Liver (tissue), 3 donors: ENCODE results near the gene ARL6IP4.

Source experiments
- JUND ChIP-seq, 2 donors: IDR thresholded peaks; 2 replicates each; pipeline ENCODE4 v1.6.1; 2016; ENCODE audit warnings: antibody characterized with exemption in 2 of 2
- MAX ChIP-seq: IDR thresholded peaks from 2 replicates; pipeline ENCODE4 v1.6.1; 2016; ENCODE audit warnings: antibody characterized with exemption
- NR2F2 ChIP-seq: IDR thresholded peaks from 2 replicates; pipeline ENCODE4 v1.6.1; 2016; ENCODE audit warnings: antibody characterized with exemption
- RXRA ChIP-seq, 2 donors: IDR thresholded peaks; 2 replicates each; pipeline ENCODE4 v1.6.1; 2017 to 2018; ENCODE audit warnings: antibody characterized with exemption in 2 of 2, mild to moderate bottlenecking in 1 of 2
- YY1 ChIP-seq: IDR thresholded peaks from 2 replicates; pipeline ENCODE4 v1.6.1; 2016; ENCODE audit warnings: antibody characterized with exemption, mild to moderate bottlenecking
- TF ChIP-seq, protein P1 (sequence below): fragments of 150-350 bp; IDR thresholded peaks from 2 replicates; pipeline ENCODE4 v1.5.1; 2017; ENCODE audit warnings: improper control_type of control experiment, low read depth, low read length; ENCODE audit not compliant: missing input control
- donor health status: healthy.
- donor health status: healthy.

DNA sequence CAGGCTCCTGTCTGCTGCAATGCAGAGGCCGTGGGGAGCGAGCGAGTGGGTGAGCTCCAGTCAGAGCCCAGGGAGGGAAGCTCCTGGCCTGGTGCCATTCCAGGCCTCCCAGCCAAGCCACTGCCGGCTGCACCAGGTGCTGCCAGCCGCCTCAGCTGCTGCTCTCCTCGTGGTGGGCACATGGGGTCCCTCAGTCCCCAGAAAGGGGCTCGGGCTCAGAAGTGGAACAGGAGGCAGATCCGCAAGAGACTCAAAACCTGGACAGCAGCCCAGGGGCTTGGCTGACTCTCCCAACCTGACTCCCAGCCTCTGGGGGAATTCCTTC, 16.6 kb upstream of the ARL6IP4 start:
- TF ChIP-seq MAX, result no peak
- TF ChIP-seq, protein P1, sequence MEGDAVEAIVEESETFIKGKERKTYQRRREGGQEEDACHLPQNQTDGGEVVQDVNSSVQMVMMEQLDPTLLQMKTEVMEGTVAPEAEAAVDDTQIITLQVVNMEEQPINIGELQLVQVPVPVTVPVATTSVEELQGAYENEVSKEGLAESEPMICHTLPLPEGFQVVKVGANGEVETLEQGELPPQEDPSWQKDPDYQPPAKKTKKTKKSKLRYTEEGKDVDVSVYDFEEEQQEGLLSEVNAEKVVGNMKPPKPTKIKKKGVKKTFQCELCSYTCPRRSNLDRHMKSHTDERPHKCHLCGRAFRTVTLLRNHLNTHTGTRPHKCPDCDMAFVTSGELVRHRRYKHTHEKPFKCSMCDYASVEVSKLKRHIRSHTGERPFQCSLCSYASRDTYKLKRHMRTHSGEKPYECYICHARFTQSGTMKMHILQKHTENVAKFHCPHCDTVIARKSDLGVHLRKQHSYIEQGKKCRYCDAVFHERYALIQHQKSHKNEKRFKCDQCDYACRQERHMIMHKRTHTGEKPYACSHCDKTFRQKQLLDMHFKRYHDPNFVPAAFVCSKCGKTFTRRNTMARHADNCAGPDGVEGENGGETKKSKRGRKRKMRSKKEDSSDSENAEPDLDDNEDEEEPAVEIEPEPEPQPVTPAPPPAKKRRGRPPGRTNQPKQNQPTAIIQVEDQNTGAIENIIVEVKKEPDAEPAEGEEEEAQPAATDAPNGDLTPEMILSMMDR, result no peak
- no peak for TF ChIP-seq NR2F2
- no peak for TF ChIP-seq RXRA (IDR thresholded peaks at IDR 0.05)
- TF ChIP-seq JUND (IDR thresholded peaks at IDR 0.05), result no peak
- TF ChIP-seq YY1, result no peak
